Fibroblast of mammary gland (primary cell): ENCODE measurements around the gene RCAN1.
A peak's percentile ranks its signal among the peaks of the same experiment; 100 is the strongest.

Experiments
- DNase-seq: peaks from one replicate; pipeline ENCODE4 v3.0.0-alpha.2; 2010; ENCODE audit warnings: low read depth
- H3K4me3 ChIP-seq: 2 replicates; pipeline ENCODE4 v1.5.1; 2011; ENCODE audit warnings: low read depth, mild to moderate bottlenecking, low read length, moderate library complexity; ENCODE audit not compliant: control insufficient read depth
- TF ChIP-seq, protein P1 (sequence below): conservative IDR thresholded peaks from 2 replicates; pipeline ENCODE4 v1.5.1; 2011; ENCODE audit warnings: low read depth, low read length, inconsistent platforms; ENCODE audit not compliant: control insufficient read depth, insufficient read depth

The RCAN1 gene

DNA sequence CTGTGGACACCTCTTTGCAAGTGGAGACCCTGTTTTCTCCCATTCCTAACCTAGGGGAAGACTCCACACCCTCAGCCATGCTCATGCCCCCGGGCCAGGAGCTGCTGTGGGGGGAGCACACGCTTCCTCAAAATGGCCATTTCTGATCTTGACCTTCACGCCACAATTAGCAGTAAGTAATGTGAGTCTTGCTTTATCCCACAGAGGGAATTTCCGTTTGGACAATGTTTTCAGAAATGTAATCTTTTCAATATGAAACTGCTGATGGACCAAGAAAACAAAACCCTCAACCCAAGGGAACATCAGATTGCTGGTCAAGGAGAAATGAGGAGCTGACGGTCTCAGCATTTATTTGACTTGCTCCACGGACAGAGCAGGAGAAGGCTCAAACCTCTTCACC, 94.6 kb downstream of the RCAN1 start:
- TF ChIP-seq, protein P1, sequence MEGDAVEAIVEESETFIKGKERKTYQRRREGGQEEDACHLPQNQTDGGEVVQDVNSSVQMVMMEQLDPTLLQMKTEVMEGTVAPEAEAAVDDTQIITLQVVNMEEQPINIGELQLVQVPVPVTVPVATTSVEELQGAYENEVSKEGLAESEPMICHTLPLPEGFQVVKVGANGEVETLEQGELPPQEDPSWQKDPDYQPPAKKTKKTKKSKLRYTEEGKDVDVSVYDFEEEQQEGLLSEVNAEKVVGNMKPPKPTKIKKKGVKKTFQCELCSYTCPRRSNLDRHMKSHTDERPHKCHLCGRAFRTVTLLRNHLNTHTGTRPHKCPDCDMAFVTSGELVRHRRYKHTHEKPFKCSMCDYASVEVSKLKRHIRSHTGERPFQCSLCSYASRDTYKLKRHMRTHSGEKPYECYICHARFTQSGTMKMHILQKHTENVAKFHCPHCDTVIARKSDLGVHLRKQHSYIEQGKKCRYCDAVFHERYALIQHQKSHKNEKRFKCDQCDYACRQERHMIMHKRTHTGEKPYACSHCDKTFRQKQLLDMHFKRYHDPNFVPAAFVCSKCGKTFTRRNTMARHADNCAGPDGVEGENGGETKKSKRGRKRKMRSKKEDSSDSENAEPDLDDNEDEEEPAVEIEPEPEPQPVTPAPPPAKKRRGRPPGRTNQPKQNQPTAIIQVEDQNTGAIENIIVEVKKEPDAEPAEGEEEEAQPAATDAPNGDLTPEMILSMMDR: no peak
- DNase-seq: no peak
- no peak overlapping the region for H3K4me3 ChIP-seq

DNA sequence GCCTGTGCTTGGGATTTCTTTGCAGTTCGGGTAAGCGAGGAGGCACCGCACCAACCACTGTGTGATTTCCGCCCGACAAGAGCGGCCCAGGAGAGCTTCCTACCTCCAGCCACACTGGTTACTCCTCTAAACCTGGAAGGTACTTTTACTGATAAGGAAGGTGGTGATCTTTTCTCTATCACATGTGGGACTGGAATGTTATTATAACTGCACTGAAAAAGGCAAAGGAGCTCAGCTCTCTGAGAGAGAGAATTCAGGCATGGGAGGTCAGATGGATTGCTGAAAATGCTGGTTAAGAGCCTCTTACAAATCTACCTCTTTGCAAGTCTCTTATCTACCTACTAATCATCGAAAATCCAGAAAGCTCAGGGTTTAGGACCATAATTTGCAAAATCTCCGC, 95.2 kb downstream of the RCAN1 start:
- no peak for DNase-seq
- H3K4me3 ChIP-seq: no peak overlapping the region
- TF ChIP-seq, protein P1: no peak

DNA sequence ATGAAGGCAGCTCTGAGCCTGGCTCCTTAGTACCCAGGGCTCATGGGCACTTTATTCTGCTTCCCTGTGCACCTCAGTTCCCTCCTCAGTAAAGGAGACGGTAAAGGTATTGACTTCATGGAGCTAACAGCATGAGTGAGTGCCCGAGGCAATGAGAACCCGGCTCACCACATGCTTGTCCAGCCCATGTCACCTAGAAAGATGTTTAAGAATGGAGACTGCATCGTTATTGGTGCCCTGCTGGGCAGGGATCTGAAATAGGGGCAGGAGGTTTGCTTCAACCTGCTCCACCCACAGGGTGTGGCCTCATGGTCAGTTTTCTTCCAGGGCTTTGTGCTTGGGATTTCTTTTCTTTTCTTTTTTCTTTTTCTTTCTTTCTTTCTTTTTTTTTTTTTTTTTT, 95.9 kb downstream of the RCAN1 start:
- H3K4me3 ChIP-seq: no peak overlapping the region
- no peak for DNase-seq
- TF ChIP-seq, protein P1: no peak

DNA sequence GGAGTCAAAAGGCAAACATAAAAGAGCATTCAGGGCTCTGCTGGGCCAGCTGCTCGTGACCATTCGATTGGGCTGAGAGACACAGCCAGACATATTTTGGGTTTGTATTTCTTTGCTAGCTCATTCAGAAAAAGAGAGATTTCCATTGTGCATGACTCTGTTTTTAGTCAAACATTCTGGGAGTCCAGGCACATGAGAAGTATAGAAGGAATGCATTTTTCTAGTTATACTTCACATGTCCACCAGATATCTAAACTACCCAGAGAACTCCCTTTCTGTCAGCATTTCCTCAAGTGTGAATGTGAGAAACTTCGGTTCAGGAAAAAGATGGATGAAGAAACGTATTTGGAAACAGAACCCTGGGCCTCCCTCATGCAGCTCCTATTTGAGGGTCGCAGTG, 96.6 kb downstream of the RCAN1 start:
- DNase-seq: no peak

DNA sequence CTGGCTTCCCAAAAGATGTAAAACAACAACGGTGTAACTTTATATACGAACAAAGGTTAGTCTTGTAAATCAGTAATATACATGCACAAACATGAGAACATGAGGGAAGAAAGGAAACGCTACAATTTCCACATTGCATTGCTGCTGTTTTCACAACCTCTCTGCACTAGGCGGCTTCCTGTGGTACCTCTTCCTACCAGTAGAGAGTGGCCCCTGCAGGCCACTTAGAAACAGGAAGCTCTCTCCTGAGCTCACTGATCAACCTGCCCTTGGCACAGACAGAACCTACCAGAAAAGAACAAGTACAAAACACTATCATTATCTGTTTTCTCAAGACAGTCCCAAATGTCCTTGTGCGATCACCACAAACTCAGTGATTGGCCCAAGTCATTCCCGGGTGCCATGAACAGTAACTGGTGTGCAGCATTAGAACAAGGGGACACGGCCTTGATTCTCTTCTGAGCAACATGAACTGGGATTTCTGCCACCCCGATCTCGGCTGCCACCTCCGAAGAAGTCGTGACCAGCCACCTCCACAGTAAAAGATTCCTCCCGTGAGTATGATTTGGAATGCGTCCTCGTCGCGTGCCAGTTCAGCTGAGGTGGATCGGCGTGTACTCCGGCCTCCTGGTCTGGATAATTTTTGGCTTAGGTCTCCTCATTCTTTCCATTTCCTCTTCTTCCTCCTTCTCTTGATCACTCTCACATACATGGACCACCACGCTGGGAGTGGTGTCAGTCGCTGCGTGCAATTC, 97.2 kb downstream of the RCAN1 start:
- TF ChIP-seq, protein P1: peak; percentile 24

More for the DNA sequence above, 96.6 kb downstream of the RCAN1 start:
- TF ChIP-seq, protein P1: no peak
- no peak overlapping the region for H3K4me3 ChIP-seq

DNA sequence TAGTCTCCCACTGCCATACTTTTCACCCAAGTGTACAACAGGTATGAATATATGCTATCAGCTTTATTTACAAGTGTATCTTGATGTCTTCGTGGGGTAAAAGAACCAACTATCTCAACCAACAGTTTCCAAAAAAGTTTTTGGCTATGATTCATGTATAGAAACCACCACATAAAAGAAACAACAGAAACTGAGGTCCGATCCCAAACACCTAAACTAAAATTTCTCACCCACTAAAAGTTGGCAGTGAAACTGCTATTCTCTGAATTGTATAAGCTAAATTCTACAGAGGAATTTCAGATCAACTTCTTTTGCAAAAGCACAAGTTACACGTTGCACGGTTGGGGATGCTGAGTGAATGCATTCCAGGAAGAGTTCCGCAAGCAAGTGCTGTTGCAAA, 97.9 kb downstream of the RCAN1 start:
- no peak for DNase-seq
- H3K4me3 ChIP-seq: no peak overlapping the region

More for the DNA sequence above, 97.2 kb downstream of the RCAN1 start:
- DNase-seq: no peak
- H3K4me3 ChIP-seq: no peak overlapping the region

More for the DNA sequence above, 97.9 kb downstream of the RCAN1 start:
- TF ChIP-seq, protein P1: no peak
